Osteoblast (primary cell): Measurements from ENCODE around the gene ASXL2. TPM values are rescaled to one million over a fixed set of nuclear protein-coding genes. Genes with fewer than 3 reads are reported as not detected.
A peak's percentile ranks its signal among the peaks of the same experiment; 100 is the strongest.
"Not testable (repeated sequence)": the region's sequence is repeated elsewhere in the genome, so short reads cannot be mapped to it uniquely, and the experiment has no call there.

Experiments used
- DNase-seq: peaks from one replicate; pipeline ENCODE4 v3.0.0; 2011; ENCODE audit warnings: low spot score, mixed read lengths; ENCODE audit not compliant: insufficient read length; ENCODE audit errors: missing footprints
- H2AFZ ChIP-seq: 2 replicates; pipeline ENCODE4 v1.6.0; 2011; ENCODE audit warnings: mild to moderate bottlenecking, low read length
- H3K27ac ChIP-seq: 2 replicates; pipeline ENCODE4 v1.5.1; 2011; ENCODE audit warnings: mild to moderate bottlenecking, low read depth, low read length, moderate library complexity
- H3K27me3 ChIP-seq: 2 replicates; pipeline ENCODE4 v1.6.0; 2012; ENCODE audit warnings: mild to moderate bottlenecking, control low read depth, inconsistent platforms, low read length, moderate library complexity; ENCODE audit not compliant: insufficient read depth
- H3K36me3 ChIP-seq: 2 replicates; pipeline ENCODE4 v1.5.1; 2011; ENCODE audit warnings: mild to moderate bottlenecking, low read length, control low read depth, moderate library complexity; ENCODE audit not compliant: insufficient read depth
- H3K4me1 ChIP-seq: 2 replicates; pipeline ENCODE4 v1.5.1; 2011; ENCODE audit warnings: mild to moderate bottlenecking, low read length, control low read depth, moderate library complexity; ENCODE audit not compliant: insufficient read depth
- H3K4me2 ChIP-seq: 2 replicates; pipeline ENCODE4 v1.6.0; 2011; ENCODE audit warnings: mild to moderate bottlenecking, low read length; ENCODE audit not compliant: insufficient read depth
- H3K4me3 ChIP-seq: fragments of 200-600 bp; sonication (generic); 3 replicates; pipeline ENCODE4 v1.5.1; 2012; ENCODE audit warnings: mild to moderate bottlenecking, low read length, inconsistent platforms; ENCODE audit not compliant: insufficient read depth
- H3K79me2 ChIP-seq: 2 replicates; pipeline ENCODE4 v1.6.0; 2012; ENCODE audit warnings: mild to moderate bottlenecking, low read length, control low read depth, inconsistent platforms; ENCODE audit not compliant: insufficient read depth
- H3K9me3 ChIP-seq: 2 replicates; pipeline ENCODE4 v1.5.1; 2011; ENCODE audit warnings: low read depth, low read length, control low read depth
- H4K20me1 ChIP-seq: 2 replicates; pipeline ENCODE4 v1.6.0; 2012; ENCODE audit warnings: mild to moderate bottlenecking, low read length, control low read depth; ENCODE audit not compliant: insufficient read depth
- CTCF ChIP-seq: IDR thresholded peaks from 2 replicates; pipeline ENCODE4 v1.5.1; 2011; ENCODE audit warnings: mild to moderate bottlenecking, low read depth, low read length, moderate library complexity; ENCODE audit errors: extremely low read depth
- total RNA-seq: library from RNA; depleted of rRNA; stranded (reverse); fragments of >200 nt; gene quantifications from 2 replicates; pipeline ENCODE4 v1.2.3, GENCODE V29; 2012

The ASXL2 gene
- total RNA-seq, 1 donor, result 13.0 TPM

- Histone ChIP-seq H3K4me2 (no peak overlapping the region), H3K9me3 (no peaks in the 10 kb centered on the region), H2AFZ (no peak overlapping the region), H3K79me2 (peaks cover 65% of the 10 kb centered on the region), H3K27ac (no peak overlapping the region), H3K27me3 (no peaks in the 10 kb centered on the region), H3K4me1 (peaks cover 10% of the 10 kb centered on the region), H4K20me1 (peaks cover 34% of the 10 kb centered on the region), H3K36me3 (no peaks in the 10 kb centered on the region), H3K4me3 (no peak overlapping the region)
- no peak for DNase-seq
- no peak for TF ChIP-seq CTCF
These were observed 23.7 kb downstream of the ASXL2 start for GRCh38 chr2:25854613-25855012.

- Histone ChIP-seq H4K20me1 (peaks cover 33% of the 10 kb centered on the region), H3K4me2 (no peak overlapping the region), H3K27ac (no peak overlapping the region), H3K4me3 (no peak overlapping the region), H3K9me3 (no peaks in the 10 kb centered on the region), H3K79me2 (peaks cover 67% of the 10 kb centered on the region), H3K36me3 (no peaks in the 10 kb centered on the region), H2AFZ (no peak overlapping the region), H3K4me1 (peaks cover 10% of the 10 kb centered on the region), H3K27me3 (no peaks in the 10 kb centered on the region)
- no peak for DNase-seq
- TF ChIP-seq CTCF, result no peak
These were observed 25.1 kb downstream of the ASXL2 start for GRCh38 chr2:25853038-25853638.

- DNase-seq, result peak; percentile 74
- peaks cover 27% of the 10 kb centered on the region for H4K20me1 ChIP-seq
- H3K9me3 ChIP-seq, result no peaks in the 10 kb centered on the region
- peak; percentile 67 for TF ChIP-seq CTCF
- H3K27ac ChIP-seq, result peak overlapping the region; percentile 77
- peaks cover 10% of the 10 kb centered on the region for H3K4me1 ChIP-seq
- H3K4me3 ChIP-seq, result peak overlapping the region; percentile 57
- H2AFZ ChIP-seq, result peak overlapping the region; percentile 60
- H3K4me2 ChIP-seq, result peak overlapping the region; percentile 56
- H3K27me3 ChIP-seq, result no peaks in the 10 kb centered on the region
- no peaks in the 10 kb centered on the region for H3K36me3 ChIP-seq
- H3K79me2 ChIP-seq, result peaks cover 65% of the 10 kb centered on the region
These were observed 26.4 kb downstream of the ASXL2 start for GRCh38 chr2:25851740-25852503.

- H3K4me1 ChIP-seq, H3K27me3 ChIP-seq, H3K4me3 ChIP-seq, H3K36me3 ChIP-seq, H3K4me2 ChIP-seq, DNase-seq, H3K9me3 ChIP-seq, H2AFZ ChIP-seq, H3K27ac ChIP-seq: not testable (repeated sequence)
- Histone ChIP-seq H4K20me1 (peaks cover 27% of the 10 kb centered on the region), H3K79me2 (peaks cover 69% of the 10 kb centered on the region)
These were observed 27.9 kb downstream of the ASXL2 start for GRCh38 chr2:25850400-25850799.

GRCh38 chr2:25849350-25849749 lies 28.9 kb downstream of the ASXL2 start:
- H3K36me3 ChIP-seq, H3K4me3 ChIP-seq, H3K4me1 ChIP-seq, H3K27ac ChIP-seq, H3K27me3 ChIP-seq, H3K4me2 ChIP-seq, H3K9me3 ChIP-seq, DNase-seq, H2AFZ ChIP-seq: not testable (repeated sequence)
- H4K20me1 ChIP-seq, result peaks cover 22% of the 10 kb centered on the region
- peaks cover 62% of the 10 kb centered on the region for H3K79me2 ChIP-seq
